PC-3 (cell line): Measurements from ENCODE around the gene CNTNAP5.

ENCODE experiments used
- CTCF ChIP-seq: fragments of 300-600 bp; sonication (generic); conservative IDR thresholded peaks from 2 replicates; pipeline ENCODE4 v1.5.1; 2017; ENCODE audit warnings: antibody characterized with exemption, low read depth, mild to moderate bottlenecking, low read length
- EZH2phosphoT487 ChIP-seq: fragments of 300-600 bp; sonication (generic); IDR thresholded peaks from 2 replicates; pipeline ENCODE4 v1.6.1; 2018; ENCODE audit warnings: mild to moderate bottlenecking, antibody characterized with exemption, low read length, borderline replicate concordance

- TF ChIP-seq EZH2phosphoT487, result no peak
- no peak for TF ChIP-seq CTCF
Measured at GRCh38 chr2:124317628-124318027, 292.5 kb downstream of the CNTNAP5 start.
